ENCODE data around the gene POLN. TPM values are rescaled to one million over a fixed set of nuclear protein-coding genes. Genes with fewer than 3 reads are reported as not detected.

The POLN gene
- total RNA-seq: 1 to 10 TPM; 1.6 to 2.8 TPM

DNA sequence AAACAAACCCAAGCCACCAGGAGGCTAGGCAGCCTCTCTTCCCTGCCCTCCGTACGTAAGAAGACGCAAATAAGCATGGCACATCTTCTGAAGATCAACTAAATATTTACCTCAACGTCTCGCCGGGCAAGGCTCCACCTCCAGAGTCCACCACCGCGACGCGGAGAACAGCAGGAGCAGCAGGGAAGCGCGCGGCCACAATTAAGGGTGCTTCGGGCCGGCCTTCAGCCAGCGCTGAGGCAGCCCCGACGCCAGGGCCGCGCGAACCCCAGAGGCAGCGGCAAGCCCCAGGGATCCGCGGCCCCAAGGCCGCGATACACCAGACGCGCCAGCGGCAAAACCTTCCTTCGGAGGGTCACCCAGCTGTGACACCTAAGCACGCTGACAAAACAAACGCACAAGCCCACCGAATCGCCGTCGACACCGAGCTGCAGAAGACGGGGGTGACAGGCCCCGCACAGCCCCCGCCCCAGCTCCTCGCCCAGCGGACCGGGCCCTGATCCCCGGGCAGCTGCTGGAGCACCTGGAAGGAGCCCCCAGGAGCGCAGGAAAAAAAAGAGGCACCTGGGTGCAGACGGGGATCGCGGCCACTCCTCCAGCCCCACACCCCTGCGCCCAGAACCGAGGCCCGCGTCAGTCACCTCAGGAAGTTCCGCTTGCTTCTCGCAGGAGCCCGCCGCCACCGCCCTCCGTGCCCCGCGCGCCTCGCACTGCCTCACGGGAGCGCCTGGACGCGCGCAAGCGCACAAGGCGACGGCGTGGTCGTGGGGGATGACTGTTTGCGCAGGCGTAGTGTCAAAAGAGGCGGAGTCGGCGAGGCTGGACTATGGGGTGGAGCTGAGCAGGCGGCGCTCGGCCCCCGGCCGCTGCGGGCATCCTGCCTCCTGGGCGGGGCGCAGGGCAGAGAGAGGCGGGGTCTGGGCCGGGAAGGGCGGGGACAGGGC lies at the start of gene POLN, which contains the start of gene HAUS3:
TSS of gene POLN (minus strand) at position 712 of the 944 bp plus-strand sequence. CDS start 12,890 bp downstream, outside the sequence.
TSS of gene HAUS3 (minus strand) at position 712 of the 944 bp plus-strand sequence. CDS start 1,175 bp downstream, outside the sequence.
- Histone ChIP-seq H3K27me3 (no peaks in the 10 kb centered on the region), H3K9ac (ENCODE audit: low read depth in 2 of 2, low read length in 2 of 2) (peak within 1 kb of the TSS; percentile 82), H3K36me3 (no peaks in the 10 kb centered on the region), H3K4me3 (peak within 1 kb of the TSS; percentile 56), H3K4me1 (peaks cover 17% of the 10 kb centered on the region), H3K9me3 (no peaks in the 10 kb centered on the region), H3K27ac (peak within 1 kb of the TSS; percentile 60)
- TF ChIP-seq, protein P1, sequence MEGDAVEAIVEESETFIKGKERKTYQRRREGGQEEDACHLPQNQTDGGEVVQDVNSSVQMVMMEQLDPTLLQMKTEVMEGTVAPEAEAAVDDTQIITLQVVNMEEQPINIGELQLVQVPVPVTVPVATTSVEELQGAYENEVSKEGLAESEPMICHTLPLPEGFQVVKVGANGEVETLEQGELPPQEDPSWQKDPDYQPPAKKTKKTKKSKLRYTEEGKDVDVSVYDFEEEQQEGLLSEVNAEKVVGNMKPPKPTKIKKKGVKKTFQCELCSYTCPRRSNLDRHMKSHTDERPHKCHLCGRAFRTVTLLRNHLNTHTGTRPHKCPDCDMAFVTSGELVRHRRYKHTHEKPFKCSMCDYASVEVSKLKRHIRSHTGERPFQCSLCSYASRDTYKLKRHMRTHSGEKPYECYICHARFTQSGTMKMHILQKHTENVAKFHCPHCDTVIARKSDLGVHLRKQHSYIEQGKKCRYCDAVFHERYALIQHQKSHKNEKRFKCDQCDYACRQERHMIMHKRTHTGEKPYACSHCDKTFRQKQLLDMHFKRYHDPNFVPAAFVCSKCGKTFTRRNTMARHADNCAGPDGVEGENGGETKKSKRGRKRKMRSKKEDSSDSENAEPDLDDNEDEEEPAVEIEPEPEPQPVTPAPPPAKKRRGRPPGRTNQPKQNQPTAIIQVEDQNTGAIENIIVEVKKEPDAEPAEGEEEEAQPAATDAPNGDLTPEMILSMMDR (IDR thresholded peaks at IDR 0.05): no peak
- peak; percentile 99 for DNase-seq
- intact Hi-C loops (cut with DNase I): no loop called here

DNA sequence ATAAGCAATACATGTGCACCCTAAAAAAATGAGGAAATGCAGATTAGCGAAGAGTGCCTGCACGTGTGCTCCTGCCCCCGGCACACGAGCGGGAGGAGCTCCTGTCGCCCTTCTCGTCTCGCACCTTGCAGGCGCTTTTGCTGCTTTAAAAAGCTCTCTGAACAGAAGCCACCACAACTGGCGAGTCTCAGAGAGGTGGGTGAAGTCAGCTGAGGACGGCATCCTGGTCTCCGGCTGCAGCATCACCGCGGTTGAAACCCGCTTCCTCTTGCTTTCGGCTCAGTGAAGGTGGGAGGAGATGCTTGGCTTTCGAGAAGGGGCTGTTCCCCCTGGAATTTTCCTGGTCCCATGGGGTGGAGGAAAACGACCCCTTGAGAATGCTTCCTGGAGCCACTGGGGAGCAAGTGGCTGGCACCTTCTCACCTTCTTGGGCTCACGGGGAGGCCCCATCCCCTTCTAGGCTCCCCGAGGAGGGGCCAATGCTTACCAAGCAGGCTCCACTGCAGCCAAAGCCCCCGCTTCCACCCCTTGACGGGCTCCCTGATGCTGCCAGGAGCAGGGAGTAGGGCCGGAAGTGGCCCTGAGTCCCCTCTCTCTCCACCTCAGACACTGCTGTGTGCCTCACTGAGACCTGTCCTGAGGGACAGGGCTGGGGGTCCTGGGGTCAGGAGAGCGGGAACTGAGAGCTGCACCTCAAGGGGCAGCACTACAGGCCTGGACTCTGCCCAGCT lies 49.2 kb upstream of the POLN start:
- H3K4me1 ChIP-seq: no peaks in the 10 kb centered on the region
- DNase-seq: no peak
- H3K27ac ChIP-seq: no peak overlapping the region
- no peaks in the 10 kb centered on the region for H3K27me3 ChIP-seq
- TF ChIP-seq, protein P1 (IDR thresholded peaks at IDR 0.05): no peak
- no peaks in the 10 kb centered on the region for H3K9me3 ChIP-seq
- H3K9ac ChIP-seq (ENCODE audit: low read depth in 2 of 2, low read length in 2 of 2): no peak overlapping the region
- no peaks in the 10 kb centered on the region for H3K36me3 ChIP-seq
- intact Hi-C loops (cut with DNase I): no loop called here
- no peak overlapping the region for H3K4me3 ChIP-seq

DNA sequence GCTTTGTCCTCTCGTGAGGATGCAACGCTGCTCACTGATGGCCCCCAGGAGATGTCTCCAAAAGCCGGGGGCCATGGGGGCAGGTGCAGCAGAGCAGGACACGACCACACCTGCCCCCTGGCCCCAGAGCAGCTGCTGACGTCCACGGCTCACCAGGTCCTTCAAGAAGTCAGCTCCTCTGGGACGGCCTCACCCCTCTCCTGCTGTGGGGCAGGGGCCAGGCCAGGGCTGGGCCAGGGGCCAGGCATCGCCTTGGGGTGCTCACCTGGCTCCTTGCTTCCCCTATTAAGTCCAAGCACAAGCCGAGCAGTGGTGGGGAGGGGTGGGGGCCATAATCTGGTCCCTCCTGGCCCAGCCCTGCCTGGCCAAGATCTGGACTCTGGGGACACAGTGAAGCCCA lies 48.6 kb upstream of the POLN start:
- no peak for DNase-seq
- Histone ChIP-seq H3K36me3 (no peaks in the 10 kb centered on the region), H3K9me3 (no peaks in the 10 kb centered on the region), H3K4me1 (no peaks in the 10 kb centered on the region), H3K9ac (ENCODE audit: low read depth in 2 of 2, low read length in 2 of 2) (no peak overlapping the region), H3K27me3 (no peaks in the 10 kb centered on the region), H3K4me3 (no peak overlapping the region), H3K27ac (no peak overlapping the region)
- intact Hi-C loops (cut with DNase I): no loop called here
- TF ChIP-seq, protein P1 (IDR thresholded peaks at IDR 0.05): no peak

DNA sequence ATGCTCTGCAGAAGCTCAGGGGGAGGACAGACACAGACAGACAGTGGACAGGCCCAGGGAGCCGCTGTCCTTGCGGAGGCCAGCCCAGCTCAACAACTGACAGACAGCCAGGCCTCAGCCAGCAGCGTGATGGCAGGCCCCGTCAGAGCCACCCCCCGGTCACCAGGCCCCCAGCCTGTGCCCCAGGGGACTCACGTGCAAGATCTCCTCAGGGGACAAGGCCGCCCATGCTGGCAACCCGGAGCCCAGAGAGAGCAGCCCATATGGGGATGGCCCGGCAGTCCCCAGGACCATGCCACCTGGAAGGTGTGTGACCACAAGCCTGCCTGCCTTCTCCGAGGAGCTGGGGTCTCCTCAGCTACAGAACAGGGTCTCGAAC lies 48.0 kb upstream of the POLN start:
- H3K27me3 ChIP-seq: no peaks in the 10 kb centered on the region
- TF ChIP-seq, protein P1 (IDR thresholded peaks at IDR 0.05): no peak
- no peak for DNase-seq
- H3K27ac ChIP-seq: no peak overlapping the region
- no peak overlapping the region for H3K4me3 ChIP-seq
- H3K9me3 ChIP-seq: no peaks in the 10 kb centered on the region
- H3K4me1 ChIP-seq: no peaks in the 10 kb centered on the region
- intact Hi-C loops (cut with DNase I): no loop called here
- no peaks in the 10 kb centered on the region for H3K36me3 ChIP-seq
- H3K9ac ChIP-seq (ENCODE audit: low read depth in 2 of 2, low read length in 2 of 2): peak overlapping the region in 1 of 2 donors; percentile 12

DNA sequence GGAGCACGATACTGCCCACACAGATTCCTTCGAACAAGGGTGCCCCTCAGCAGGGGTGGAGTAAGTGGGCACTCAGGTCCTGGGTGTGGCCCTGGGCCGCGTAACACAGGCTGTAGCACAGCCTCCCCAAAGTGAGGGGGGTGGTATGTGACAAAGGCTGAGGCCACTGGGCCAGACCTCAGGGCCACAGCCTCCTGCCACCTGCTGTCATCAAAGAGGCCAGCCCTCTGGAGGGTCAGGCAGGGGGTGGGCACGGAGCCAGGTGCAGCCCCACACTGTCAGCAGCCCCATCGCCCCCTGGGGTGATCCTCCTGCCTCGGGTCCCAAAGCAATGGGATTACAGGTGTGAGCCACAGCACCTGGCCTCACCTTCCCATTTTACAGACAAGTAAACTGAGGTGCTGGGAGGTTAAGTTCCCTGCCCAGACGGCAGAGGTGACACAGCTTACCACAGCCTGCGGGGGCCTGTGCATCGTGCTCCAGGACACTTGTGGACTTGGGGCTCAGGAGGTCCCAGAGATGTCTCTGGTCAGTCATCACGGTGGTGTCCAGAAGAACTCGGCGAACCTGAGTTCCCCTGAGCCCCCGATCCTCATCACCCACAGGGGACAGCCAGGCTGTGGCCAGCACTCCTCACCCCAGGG lies 47.5 kb upstream of the POLN start:
- Histone ChIP-seq H3K36me3 (no peaks in the 10 kb centered on the region), H3K9ac (ENCODE audit: low read depth in 2 of 2, low read length in 2 of 2) (no peak overlapping the region), H3K27ac (no peak overlapping the region), H3K27me3 (no peaks in the 10 kb centered on the region), H3K4me3 (no peak overlapping the region), H3K4me1 (no peaks in the 10 kb centered on the region), H3K9me3 (no peaks in the 10 kb centered on the region)
- DNase-seq: no peak
- TF ChIP-seq, protein P1 (IDR thresholded peaks at IDR 0.05): no peak
- intact Hi-C loops (cut with DNase I): no loop called here
